GM23338 (cell line): Measurements from ENCODE around the gene CYP1B1. TPM values are rescaled to one million over a fixed set of nuclear protein-coding genes. Genes with fewer than 3 reads are reported as not detected.

Source experiments
- ATAC-seq: fragments of 200-7000 bp; cut with Tn5 transposase; 3 replicates; pipeline ENCODE4 v1.9.1; 2020
- DNase-seq: peaks from one replicate; pipeline ENCODE4 v3.0.0-alpha.2; 2015; ENCODE audit warnings: low spot score
- H2AFZ ChIP-seq: fragments of 200-600 bp; sonication (generic); 2 replicates; pipeline ENCODE4 v1.8.0; 2016; ENCODE audit warnings: antibody characterized with exemption, mild to moderate bottlenecking, moderate library complexity
- H3F3A ChIP-seq: fragments of 200-600 bp; sonication (generic); replicated peaks from 2 replicates; pipeline ENCODE4 v1.8.0; 2017; ENCODE audit warnings: antibody characterized with exemption, mixed run types, low read depth
- H3K27ac ChIP-seq: fragments of 200-600 bp; sonication (generic); 2 replicates; pipeline ENCODE4 v1.6.1; 2016; ENCODE audit warnings: low read depth
- H3K27me3 ChIP-seq: fragments of 200-600 bp; sonication (generic); 2 replicates; pipeline ENCODE4 v1.8.0; 2016; ENCODE audit warnings: mild to moderate bottlenecking, mixed run types, moderate library complexity; ENCODE audit not compliant: insufficient read depth
- H3K36me3 ChIP-seq: fragments of 200-600 bp; sonication (generic); 2 replicates; pipeline ENCODE4 v1.8.0; 2016; ENCODE audit warnings: mild to moderate bottlenecking; ENCODE audit not compliant: insufficient read depth
- H3K4me1 ChIP-seq: fragments of 200-600 bp; sonication (generic); 2 replicates; pipeline ENCODE4 v1.8.0; 2016; ENCODE audit warnings: mild to moderate bottlenecking, moderate library complexity; ENCODE audit not compliant: insufficient read depth
- H3K4me2 ChIP-seq: fragments of 200-600 bp; sonication (generic); 2 replicates; pipeline ENCODE4 v1.7.1; 2017; ENCODE audit warnings: mixed run types
- H3K4me3 ChIP-seq: fragments of 200-600 bp; sonication (generic); 2 replicates; pipeline ENCODE4 v1.6.1; 2016; ENCODE audit warnings: mixed run types
- H3K79me2 ChIP-seq: fragments of 200-600 bp; sonication (generic); replicated peaks from 2 replicates; pipeline ENCODE4 v1.8.0; 2017; ENCODE audit warnings: mild to moderate bottlenecking; ENCODE audit not compliant: insufficient read depth
- H3K9me2 ChIP-seq: fragments of 200-600 bp; sonication (generic); 2 replicates; pipeline ENCODE4 v1.8.0; 2017; ENCODE audit not compliant: insufficient read depth
- H4K20me1 ChIP-seq: fragments of 200-600 bp; sonication (generic); replicated peaks from 2 replicates; pipeline ENCODE4 v1.8.0; 2017; ENCODE audit warnings: mild to moderate bottlenecking; ENCODE audit not compliant: insufficient read depth
- H3K27ac Mint-ChIP-seq: 2 replicates; pipeline ENCODE4 v1.8.0; 2020; ENCODE audit warnings: inconsistent platforms, mild to moderate bottlenecking, moderate library complexity, mixed read lengths
- H3K27me3 Mint-ChIP-seq: 3 replicates; pipeline ENCODE4 v1.8.0; 2022; ENCODE audit warnings: low read depth, mild to moderate bottlenecking, moderate library complexity, mixed read lengths, inconsistent platforms; ENCODE audit not compliant: insufficient read depth, poor library complexity
- H3K36me3 Mint-ChIP-seq: 3 replicates; pipeline ENCODE4 v1.8.0; 2021; ENCODE audit warnings: low read depth, mild to moderate bottlenecking, inconsistent platforms, moderate library complexity, mixed read lengths
- H3K4me1 Mint-ChIP-seq: 3 replicates; pipeline ENCODE4 v1.8.0; 2020; ENCODE audit warnings: mild to moderate bottlenecking, inconsistent platforms, mixed read lengths
- H3K4me3 Mint-ChIP-seq: 3 replicates; pipeline ENCODE4 v1.8.0; 2021; ENCODE audit warnings: moderate library complexity, mild to moderate bottlenecking, inconsistent platforms, mixed read lengths
- H3K9me3 Mint-ChIP-seq: 3 replicates; pipeline ENCODE4 v1.8.0; 2020; ENCODE audit warnings: moderate library complexity, mild to moderate bottlenecking, inconsistent platforms, mixed read lengths
- CREB1 ChIP-seq: fragments of 250-450 bp; sonication (Bioruptor Pico); IDR thresholded peaks from 2 replicates; pipeline ENCODE4 v1.5.0; 2020; ENCODE audit warnings: low read depth, mild to moderate bottlenecking, moderate library complexity
- EZH2phosphoT487 ChIP-seq: fragments of 200-600 bp; sonication (generic); IDR thresholded peaks from one replicate; pipeline ENCODE4 v1.8.1; 2018; ENCODE audit warnings: antibody characterized with exemption; ENCODE audit not compliant: unreplicated experiment
- JUNB ChIP-seq: IDR thresholded peaks from one replicate; pipeline ENCODE4 v1.6.1; 2016; ENCODE audit warnings: antibody characterized with exemption; ENCODE audit not compliant: unreplicated experiment
- NANOG ChIP-seq: IDR thresholded peaks from 2 replicates; pipeline ENCODE4 v1.6.1; 2016; ENCODE audit warnings: antibody characterized with exemption, borderline replicate concordance
- ZNF114 ChIP-seq: fragments of 250-450 bp; sonication (Bioruptor Pico); IDR thresholded peaks from 2 replicates; pipeline ENCODE4 v1.5.0; 2020; ENCODE audit warnings: mild to moderate bottlenecking, moderate library complexity
- ZNF331 ChIP-seq: fragments of 250-450 bp; sonication (Bioruptor Pico); IDR thresholded peaks from 2 replicates; pipeline ENCODE4 v1.5.0; 2020; ENCODE audit warnings: low read depth, mild to moderate bottlenecking, moderate library complexity
- polyA plus RNA-seq: library from polyadenylated mRNA; unstranded; fragments of >200 nt; fragmentation: Nextera tagmentation; extraction: Ambion mirVana; gene quantifications from 2 replicates; pipeline ENCODE4 v1.2.1, GENCODE V29; 2016
- total RNA-seq: library from RNA; depleted of rRNA; stranded (reverse); fragments of >200 nt; shearing (Covaris generic); gene quantifications from 2 replicates; pipeline ENCODE4 v1.2.3, GENCODE V29; 2014
- TF ChIP-seq, protein P1 (sequence below): IDR thresholded peaks from 2 replicates; pipeline ENCODE4 v1.6.1; 2016; ENCODE audit warnings: antibody characterized with exemption
- TF ChIP-seq, protein P2 (sequence below): fragments of 250-450 bp; sonication (Bioruptor Pico); IDR thresholded peaks from 2 replicates; pipeline ENCODE4 v1.5.0; 2020; ENCODE audit warnings: mild to moderate bottlenecking, moderate library complexity

CYP1B1 gene
- total and polyA plus RNA-seq, 2 experiments from 2014 or later = 3.3 to 6.2 TPM

DNA sequence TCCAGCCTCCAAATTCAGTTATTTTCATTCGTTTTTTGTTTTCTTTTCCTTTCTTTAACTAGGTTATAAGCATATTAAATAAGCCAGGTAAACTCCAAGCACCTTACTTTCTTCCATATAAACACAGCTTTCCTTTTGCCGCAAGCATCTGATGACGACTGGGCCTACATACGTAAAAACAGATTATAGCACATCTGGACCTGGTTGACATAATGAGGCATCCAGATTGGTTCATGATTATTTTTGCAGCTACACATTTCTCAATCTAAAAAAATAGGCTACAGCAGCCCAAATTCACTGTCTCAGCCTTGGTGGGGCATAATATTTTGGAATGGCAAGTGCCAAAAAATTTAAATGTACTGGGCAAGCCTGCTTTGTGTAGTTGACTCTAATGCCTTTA lies 7.7 kb downstream of the CYP1B1 start:
- peaks cover 6% of the 10 kb centered on the region; the same call in 1 of the 2 replicates for H3F3A ChIP-seq
- Mint-ChIP-seq H3K4me1 (peaks cover 7% of the 10 kb centered on the region; the same call in 2 of the 3 replicates), H3K4me3 (no peak overlapping the region), H3K27me3 (peaks cover 15% of the 10 kb centered on the region), H3K36me3 (no peaks in the 10 kb centered on the region), H3K9me3 (no peaks in the 10 kb centered on the region), H3K27ac (no peak overlapping the region)
- no peaks in the 10 kb centered on the region for H3K9me2 ChIP-seq
- no peak for DNase-seq
- H3K27me3 ChIP-seq = peaks cover 25% of the 10 kb centered on the region
- no peaks in the 10 kb centered on the region for H3K36me3 ChIP-seq
- no peak overlapping the region for H3K4me3 ChIP-seq
- H2AFZ ChIP-seq = no peak overlapping the region
- TF ChIP-seq NANOG = no peak
- no peak for TF ChIP-seq ZNF114 (CRISPR knock-in tag)
- TF ChIP-seq CREB1 (CRISPR knock-in tag) = no peak
- TF ChIP-seq EZH2phosphoT487 = no peak
- no peak for TF ChIP-seq JUNB
- TF ChIP-seq, protein P1, sequence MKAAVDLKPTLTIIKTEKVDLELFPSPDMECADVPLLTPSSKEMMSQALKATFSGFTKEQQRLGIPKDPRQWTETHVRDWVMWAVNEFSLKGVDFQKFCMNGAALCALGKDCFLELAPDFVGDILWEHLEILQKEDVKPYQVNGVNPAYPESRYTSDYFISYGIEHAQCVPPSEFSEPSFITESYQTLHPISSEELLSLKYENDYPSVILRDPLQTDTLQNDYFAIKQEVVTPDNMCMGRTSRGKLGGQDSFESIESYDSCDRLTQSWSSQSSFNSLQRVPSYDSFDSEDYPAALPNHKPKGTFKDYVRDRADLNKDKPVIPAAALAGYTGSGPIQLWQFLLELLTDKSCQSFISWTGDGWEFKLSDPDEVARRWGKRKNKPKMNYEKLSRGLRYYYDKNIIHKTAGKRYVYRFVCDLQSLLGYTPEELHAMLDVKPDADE = no peak
- no peak for TF ChIP-seq ZNF331 (CRISPR knock-in tag)
- TF ChIP-seq, protein P2, sequence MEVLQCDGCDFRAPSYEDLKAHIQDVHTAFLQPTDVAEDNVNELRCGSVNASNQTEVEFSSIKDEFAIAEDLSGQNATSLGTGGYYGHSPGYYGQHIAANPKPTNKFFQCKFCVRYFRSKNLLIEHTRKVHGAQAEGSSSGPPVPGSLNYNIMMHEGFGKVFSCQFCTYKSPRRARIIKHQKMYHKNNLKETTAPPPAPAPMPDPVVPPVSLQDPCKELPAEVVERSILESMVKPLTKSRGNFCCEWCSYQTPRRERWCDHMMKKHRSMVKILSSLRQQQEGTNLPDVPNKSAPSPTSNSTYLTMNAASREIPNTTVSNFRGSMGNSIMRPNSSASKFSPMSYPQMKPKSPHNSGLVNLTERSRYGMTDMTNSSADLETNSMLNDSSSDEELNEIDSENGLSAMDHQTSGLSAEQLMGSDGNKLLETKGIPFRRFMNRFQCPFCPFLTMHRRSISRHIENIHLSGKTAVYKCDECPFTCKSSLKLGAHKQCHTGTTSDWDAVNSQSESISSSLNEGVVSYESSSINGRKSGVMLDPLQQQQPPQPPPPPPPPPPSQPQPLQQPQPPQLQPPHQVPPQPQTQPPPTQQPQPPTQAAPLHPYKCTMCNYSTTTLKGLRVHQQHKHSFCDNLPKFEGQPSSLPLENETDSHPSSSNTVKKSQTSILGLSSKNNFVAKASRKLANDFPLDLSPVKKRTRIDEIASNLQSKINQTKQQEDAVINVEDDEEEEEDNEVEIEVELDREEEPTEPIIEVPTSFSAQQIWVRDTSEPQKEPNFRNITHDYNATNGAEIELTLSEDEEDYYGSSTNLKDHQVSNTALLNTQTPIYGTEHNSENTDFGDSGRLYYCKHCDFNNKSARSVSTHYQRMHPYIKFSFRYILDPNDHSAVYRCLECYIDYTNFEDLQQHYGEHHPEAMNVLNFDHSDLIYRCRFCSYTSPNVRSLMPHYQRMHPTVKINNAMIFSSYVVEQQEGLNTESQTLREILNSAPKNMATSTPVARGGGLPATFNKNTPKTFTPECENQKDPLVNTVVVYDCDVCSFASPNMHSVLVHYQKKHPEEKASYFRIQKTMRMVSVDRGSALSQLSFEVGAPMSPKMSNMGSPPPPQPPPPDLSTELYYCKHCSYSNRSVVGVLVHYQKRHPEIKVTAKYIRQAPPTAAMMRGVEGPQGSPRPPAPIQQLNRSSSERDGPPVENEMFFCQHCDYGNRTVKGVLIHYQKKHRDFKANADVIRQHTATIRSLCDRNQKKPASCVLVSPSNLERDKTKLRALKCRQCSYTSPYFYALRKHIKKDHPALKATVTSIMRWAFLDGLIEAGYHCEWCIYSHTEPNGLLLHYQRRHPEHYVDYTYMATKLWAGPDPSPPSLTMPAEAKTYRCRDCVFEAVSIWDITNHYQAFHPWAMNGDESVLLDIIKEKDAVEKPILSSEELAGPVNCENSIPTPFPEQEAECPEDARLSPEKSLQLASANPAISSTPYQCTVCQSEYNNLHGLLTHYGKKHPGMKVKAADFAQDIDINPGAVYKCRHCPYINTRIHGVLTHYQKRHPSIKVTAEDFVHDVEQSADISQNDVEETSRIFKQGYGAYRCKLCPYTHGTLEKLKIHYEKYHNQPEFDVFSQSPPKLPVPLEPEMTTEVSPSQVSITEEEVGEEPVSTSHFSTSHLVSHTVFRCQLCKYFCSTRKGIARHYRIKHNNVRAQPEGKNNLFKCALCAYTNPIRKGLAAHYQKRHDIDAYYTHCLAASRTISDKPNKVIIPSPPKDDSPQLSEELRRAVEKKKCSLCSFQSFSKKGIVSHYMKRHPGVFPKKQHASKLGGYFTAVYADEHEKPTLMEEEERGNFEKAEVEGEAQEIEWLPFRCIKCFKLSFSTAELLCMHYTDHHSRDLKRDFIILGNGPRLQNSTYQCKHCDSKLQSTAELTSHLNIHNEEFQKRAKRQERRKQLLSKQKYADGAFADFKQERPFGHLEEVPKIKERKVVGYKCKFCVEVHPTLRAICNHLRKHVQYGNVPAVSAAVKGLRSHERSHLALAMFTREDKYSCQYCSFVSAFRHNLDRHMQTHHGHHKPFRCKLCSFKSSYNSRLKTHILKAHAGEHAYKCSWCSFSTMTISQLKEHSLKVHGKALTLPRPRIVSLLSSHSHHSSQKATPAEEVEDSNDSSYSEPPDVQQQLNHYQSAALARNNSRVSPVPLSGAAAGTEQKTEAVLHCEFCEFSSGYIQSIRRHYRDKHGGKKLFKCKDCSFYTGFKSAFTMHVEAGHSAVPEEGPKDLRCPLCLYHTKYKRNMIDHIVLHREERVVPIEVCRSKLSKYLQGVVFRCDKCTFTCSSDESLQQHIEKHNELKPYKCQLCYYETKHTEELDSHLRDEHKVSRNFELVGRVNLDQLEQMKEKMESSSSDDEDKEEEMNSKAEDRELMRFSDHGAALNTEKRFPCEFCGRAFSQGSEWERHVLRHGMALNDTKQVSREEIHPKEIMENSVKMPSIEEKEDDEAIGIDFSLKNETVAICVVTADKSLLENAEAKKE (CRISPR knock-in tag) = no peak
- no peak for ATAC-seq
- no peaks in the 10 kb centered on the region for H4K20me1 ChIP-seq
- H3K4me2 ChIP-seq = no peak overlapping the region
- H3K27ac ChIP-seq = no peak overlapping the region
- H3K79me2 ChIP-seq = no peaks in the 10 kb centered on the region
- peaks cover 9% of the 10 kb centered on the region for H3K4me1 ChIP-seq
